H1 (cell line): Measurements from ENCODE around the gene MTMR4. TPM values are rescaled to one million over a fixed set of nuclear protein-coding genes. Genes with fewer than 3 reads are reported as not detected.

ENCODE experiments used
- BACH1 ChIP-seq: IDR thresholded peaks from 2 replicates; pipeline ENCODE4 v1.6.1; 2012; ENCODE audit warnings: low read length, improper control_type of control experiment
- BCL11A ChIP-seq, 2 experiments: IDR thresholded peaks; one replicate each; pipeline ENCODE4 v1.6.1; 2011; ENCODE audit warnings: low read depth in 2 of 2, low read length in 2 of 2, mild to moderate bottlenecking in 2 of 2
- CBX8 ChIP-seq: fragments of 300-800, 300-1000 bp; sonication (generic); IDR thresholded peaks from 2 replicates; pipeline ENCODE4 v1.7.1; 2016; ENCODE audit warnings: low read depth, low read length, borderline replicate concordance
- CREB1 ChIP-seq: IDR thresholded peaks from 2 replicates; pipeline ENCODE4 v1.6.1; 2012; ENCODE audit warnings: inconsistent platforms
- NANOG ChIP-seq: IDR thresholded peaks from 2 replicates; pipeline ENCODE4 v1.6.1; 2011; ENCODE audit warnings: low read length, low read depth, mild to moderate bottlenecking, inconsistent platforms; ENCODE audit not compliant: insufficient read depth, poor library complexity, severe bottlenecking
- TBP ChIP-seq: IDR thresholded peaks from 2 replicates; pipeline ENCODE4 v1.6.1; 2011; ENCODE audit warnings: low read depth, low read length, improper control_type of control experiment
- polyA plus RNA-seq, 7 experiments: library from polyadenylated mRNA; depleted of rRNA in 3 of 7; stranded (reverse) in 5 of 7; unstranded in 2 of 7; fragments of >200 nt in 5 of 7; fragments of 200-250 nt in 2 of 7; gene quantifications; 1 replicate in 5 of 7; 2 replicates in 1 of 7; 4 replicates in 1 of 7; pipeline versions ENCODE4 v1.2.1 to v1.2.3, GENCODE V29; 2011 to 2013; ENCODE audit warnings: missing spikeins in 2 of 7, mixed read lengths in 2 of 7
- total RNA-seq: library from RNA; stranded (reverse); fragmentation: NEBNext Ultra II Directional; extraction: Animal tissue kit (Norgen Biotek cat#: 25700); gene quantifications from 2 replicates; pipeline ENCODE4 v1.2.1, GENCODE V29; 2021
- TF ChIP-seq, protein P1 (sequence below): IDR thresholded peaks from 2 replicates; pipeline ENCODE4 v1.6.1; 2012; ENCODE audit warnings: inconsistent platforms

MTMR4 gene
- total and polyA plus RNA-seq, 2 of the 8 experiments (the other 6 are each of a cell fraction or from before 2014, with no cell fraction given) = 15.9 to 39.2 TPM

DNA sequence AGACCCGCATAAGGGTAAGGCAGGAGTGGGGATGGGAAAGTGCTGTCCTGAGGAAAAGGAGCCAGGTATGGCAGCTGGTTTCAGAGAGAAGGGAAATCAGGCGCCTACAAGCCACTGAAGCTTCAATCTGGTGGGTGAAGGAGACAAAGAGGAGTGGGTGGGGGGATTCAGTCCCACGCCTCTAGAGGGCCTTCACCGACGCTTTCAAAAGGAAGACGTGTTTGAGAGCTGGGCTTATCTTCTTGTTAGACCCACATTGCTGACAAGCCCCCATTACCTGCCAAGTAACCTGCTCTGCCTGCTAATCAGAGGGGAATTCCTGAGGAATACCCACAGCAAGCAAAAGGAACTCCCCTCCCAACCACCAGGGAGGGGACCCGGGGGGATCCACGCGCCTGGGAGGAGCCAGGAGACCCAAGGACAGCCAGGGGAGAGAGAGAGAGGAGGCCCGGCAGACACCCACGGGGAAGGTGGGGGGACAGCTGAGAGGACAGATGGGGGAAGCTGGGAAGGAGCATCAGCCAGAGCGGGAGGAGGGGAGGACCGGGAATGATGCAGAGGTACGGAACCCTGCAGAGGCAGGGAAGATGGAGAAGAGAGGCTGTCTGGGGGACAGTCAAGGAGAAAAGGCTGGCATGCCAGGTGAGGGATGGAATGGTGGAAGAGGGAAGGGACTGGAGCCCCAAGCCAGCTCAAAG, 1.0 kb downstream of the MTMR4 start (continued):
- TF ChIP-seq BCL11A (IDR thresholded peaks at IDR 0.05; ENCODE audit: low read depth in 2 of 2, low read length in 2 of 2) (no peak), BACH1 (peak; percentile 52; the same call in 1 of the 2 replicates), CBX8 (no peak), TBP (no peak), NANOG (no peak), CREB1 (no peak)
- TF ChIP-seq, protein P1, sequence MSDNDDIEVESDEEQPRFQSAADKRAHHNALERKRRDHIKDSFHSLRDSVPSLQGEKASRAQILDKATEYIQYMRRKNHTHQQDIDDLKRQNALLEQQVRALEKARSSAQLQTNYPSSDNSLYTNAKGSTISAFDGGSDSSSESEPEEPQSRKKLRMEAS = no peak
